ENCODE results near the gene CDKL1.

- TF ChIP-seq YY1 (IDR thresholded peaks at IDR 0.05; ENCODE audit: insufficient read depth, insufficient read length), result no peak
- no peak for TF ChIP-seq SUZ12 (IDR thresholded peaks at IDR 0.05; ENCODE audit: extremely low read depth, insufficient read depth, insufficient read length)
- TF ChIP-seq ZNF274 (IDR thresholded peaks at IDR 0.05; ENCODE audit: low read depth, low read length), result no peak
Measured at GRCh38 chr14:50423529-50423928, 26.8 kb upstream of the CDKL1 start.
